SK-N-SH treated with all-trans-retinoic acid at 6 μM for 48 hours (cell line): Measurements from ENCODE around the gene ABCA3.

Source experiments
- ATAC-seq: fragments of 200-7000 bp; cut with Tn5 transposase; 3 replicates; pipeline ENCODE4 v1.9.1; 2020; ENCODE audit warnings: mild to moderate bottlenecking, moderate library complexity
- ARNTL ChIP-seq: fragments of 450-650 bp; formaldehyde crosslinking; IDR thresholded peaks from 2 replicates; pipeline ENCODE4 v1.5.0; 2020; ENCODE audit warnings: low read depth, mild to moderate bottlenecking, moderate library complexity, borderline replicate concordance
- BACH2 ChIP-seq: fragments of 250-450 bp; sonication (Bioruptor Pico); IDR thresholded peaks from 2 replicates; pipeline ENCODE4 v1.9.0; 2021; ENCODE audit warnings: mild to moderate bottlenecking, borderline replicate concordance
- CREB5 ChIP-seq: fragments of 250-450 bp; sonication (Bioruptor Pico); IDR thresholded peaks from 2 replicates; pipeline ENCODE4 v1.5.1; 2020; ENCODE audit warnings: low read depth, mild to moderate bottlenecking, moderate library complexity
- CSDC2 ChIP-seq: fragments of 250-450 bp; sonication (Bioruptor Pico); IDR thresholded peaks from 2 replicates; pipeline ENCODE4 v1.5.0; 2020; ENCODE audit warnings: mild to moderate bottlenecking, moderate library complexity
- ESRRG ChIP-seq: fragments of 250-450 bp; sonication (Bioruptor Pico); IDR thresholded peaks from 2 replicates; pipeline ENCODE4 v1.6.1; 2021; ENCODE audit warnings: mild to moderate bottlenecking
- GLIS3 ChIP-seq: fragments of 250-450 bp; sonication (Bioruptor Pico); IDR thresholded peaks from 2 replicates; pipeline ENCODE4 v1.5.0; 2020; ENCODE audit warnings: mild to moderate bottlenecking, moderate library complexity
- ISL1 ChIP-seq: fragments of 250-450 bp; sonication (Bioruptor Pico); IDR thresholded peaks from 2 replicates; pipeline ENCODE4 v2.1.2; 2022; ENCODE audit warnings: mild to moderate bottlenecking, moderate library complexity
- OSR1 ChIP-seq: fragments of 250-450 bp; sonication (Bioruptor Pico); IDR thresholded peaks from 2 replicates; pipeline ENCODE4 v1.8.0; 2022; ENCODE audit warnings: moderate library complexity, mild to moderate bottlenecking, inconsistent platforms
- POU6F1 ChIP-seq: fragments of 250-450 bp; sonication (Bioruptor Pico); IDR thresholded peaks from 2 replicates; pipeline ENCODE4 v1.8.0; 2021; ENCODE audit warnings: low read depth, mild to moderate bottlenecking, moderate library complexity, borderline replicate concordance
- PPARA ChIP-seq: fragments of 250-450 bp; sonication (Bioruptor Pico); IDR thresholded peaks from 2 replicates; pipeline ENCODE4 v1.5.0; 2020; ENCODE audit warnings: mild to moderate bottlenecking, borderline replicate concordance
- RARB ChIP-seq: fragments of 250-450 bp; sonication (Bioruptor Pico); IDR thresholded peaks from 2 replicates; pipeline ENCODE4 v1.8.0; 2021; ENCODE audit warnings: mild to moderate bottlenecking, moderate library complexity
- SNAI2 ChIP-seq: fragments of 250-450 bp; sonication (Bioruptor Pico); IDR thresholded peaks from 2 replicates; pipeline ENCODE4 v1.5.0; 2020; ENCODE audit warnings: mild to moderate bottlenecking, moderate library complexity
- TCF4 ChIP-seq: fragments of 250-450 bp; sonication (Bioruptor Pico); IDR thresholded peaks from 2 replicates; pipeline ENCODE4 v1.8.0; 2021; ENCODE audit warnings: mild to moderate bottlenecking, moderate library complexity, borderline replicate concordance
- TOX ChIP-seq: fragments of 250-450 bp; sonication (Bioruptor Pico); IDR thresholded peaks from 2 replicates; pipeline ENCODE4 v1.8.0; 2021; ENCODE audit warnings: mild to moderate bottlenecking, moderate library complexity, borderline replicate concordance
- ZC3H10 ChIP-seq: fragments of 250-450 bp; sonication (Bioruptor Pico); IDR thresholded peaks from 2 replicates; pipeline ENCODE4 v1.5.1; 2021; ENCODE audit warnings: mild to moderate bottlenecking, moderate library complexity
- ZFP3 ChIP-seq: fragments of 250-450 bp; sonication (Bioruptor Pico); IDR thresholded peaks from 2 replicates; pipeline ENCODE4 v1.5.0; 2020; ENCODE audit warnings: mild to moderate bottlenecking, moderate library complexity
- ZFP30 ChIP-seq: fragments of 450-650 bp; formaldehyde crosslinking; IDR thresholded peaks from 2 replicates; pipeline ENCODE4 v1.5.0; 2022; ENCODE audit warnings: mild to moderate bottlenecking, moderate library complexity
- ZNF565 ChIP-seq: fragments of 450-650 bp; formaldehyde crosslinking; conservative IDR thresholded peaks from 2 replicates; pipeline ENCODE4 v1.5.0; 2020; ENCODE audit warnings: low read depth, mild to moderate bottlenecking, moderate library complexity
- ZNF8 ChIP-seq: fragments of 450-650 bp; formaldehyde crosslinking; IDR thresholded peaks from 2 replicates; pipeline ENCODE4 v1.5.0; 2020; ENCODE audit warnings: mild to moderate bottlenecking, moderate library complexity
- TF ChIP-seq, protein P1 (sequence below): fragments of 250-450 bp; sonication (Bioruptor Pico); IDR thresholded peaks from 2 replicates; pipeline ENCODE4 v1.5.0; 2020; ENCODE audit warnings: mild to moderate bottlenecking, moderate library complexity
- TF ChIP-seq, protein P2 (sequence below): fragments of 250-450 bp; sonication (Bioruptor Pico); IDR thresholded peaks from 2 replicates; pipeline ENCODE4 v1.5.1; 2021; ENCODE audit warnings: mild to moderate bottlenecking, moderate library complexity

Gene ABCA3

DNA sequence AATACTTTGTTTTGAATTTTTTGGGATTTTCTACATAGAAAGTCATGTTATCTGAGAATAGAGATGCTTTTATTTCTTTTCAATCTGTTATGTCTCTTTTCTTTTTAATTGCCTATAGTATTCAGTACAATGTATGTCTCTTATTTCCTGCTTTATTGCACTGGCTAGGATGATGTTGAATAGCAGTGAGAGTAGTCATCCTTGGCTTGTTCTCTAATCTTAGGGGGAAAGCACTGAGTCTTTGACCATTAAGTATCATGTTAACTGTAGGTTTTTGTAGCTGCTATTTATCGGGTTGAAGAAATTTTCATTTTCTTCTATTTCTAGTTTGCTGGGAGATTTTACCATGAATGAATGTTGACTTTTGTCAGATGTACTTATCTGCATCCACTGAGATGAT lies 10.0 kb upstream of the ABCA3 start:
- no peak for TF ChIP-seq CSDC2 (CRISPR knock-in tag)
- TF ChIP-seq GLIS3 (CRISPR knock-in tag): no peak
- TF ChIP-seq PPARA (CRISPR knock-in tag): no peak
- no peak for TF ChIP-seq ZC3H10 (CRISPR knock-in tag)
- no peak for TF ChIP-seq OSR1 (CRISPR knock-in tag)
- no peak for TF ChIP-seq POU6F1 (CRISPR knock-in tag)
- TF ChIP-seq BACH2 (CRISPR knock-in tag): no peak
- TF ChIP-seq ZNF565: no peak
- no peak for TF ChIP-seq ZFP30 (CRISPR knock-in tag)
- no peak for TF ChIP-seq ISL1 (CRISPR knock-in tag)
- no peak for TF ChIP-seq ZNF8 (CRISPR knock-in tag)
- no peak for TF ChIP-seq ARNTL (CRISPR knock-in tag)
- TF ChIP-seq, protein P1, sequence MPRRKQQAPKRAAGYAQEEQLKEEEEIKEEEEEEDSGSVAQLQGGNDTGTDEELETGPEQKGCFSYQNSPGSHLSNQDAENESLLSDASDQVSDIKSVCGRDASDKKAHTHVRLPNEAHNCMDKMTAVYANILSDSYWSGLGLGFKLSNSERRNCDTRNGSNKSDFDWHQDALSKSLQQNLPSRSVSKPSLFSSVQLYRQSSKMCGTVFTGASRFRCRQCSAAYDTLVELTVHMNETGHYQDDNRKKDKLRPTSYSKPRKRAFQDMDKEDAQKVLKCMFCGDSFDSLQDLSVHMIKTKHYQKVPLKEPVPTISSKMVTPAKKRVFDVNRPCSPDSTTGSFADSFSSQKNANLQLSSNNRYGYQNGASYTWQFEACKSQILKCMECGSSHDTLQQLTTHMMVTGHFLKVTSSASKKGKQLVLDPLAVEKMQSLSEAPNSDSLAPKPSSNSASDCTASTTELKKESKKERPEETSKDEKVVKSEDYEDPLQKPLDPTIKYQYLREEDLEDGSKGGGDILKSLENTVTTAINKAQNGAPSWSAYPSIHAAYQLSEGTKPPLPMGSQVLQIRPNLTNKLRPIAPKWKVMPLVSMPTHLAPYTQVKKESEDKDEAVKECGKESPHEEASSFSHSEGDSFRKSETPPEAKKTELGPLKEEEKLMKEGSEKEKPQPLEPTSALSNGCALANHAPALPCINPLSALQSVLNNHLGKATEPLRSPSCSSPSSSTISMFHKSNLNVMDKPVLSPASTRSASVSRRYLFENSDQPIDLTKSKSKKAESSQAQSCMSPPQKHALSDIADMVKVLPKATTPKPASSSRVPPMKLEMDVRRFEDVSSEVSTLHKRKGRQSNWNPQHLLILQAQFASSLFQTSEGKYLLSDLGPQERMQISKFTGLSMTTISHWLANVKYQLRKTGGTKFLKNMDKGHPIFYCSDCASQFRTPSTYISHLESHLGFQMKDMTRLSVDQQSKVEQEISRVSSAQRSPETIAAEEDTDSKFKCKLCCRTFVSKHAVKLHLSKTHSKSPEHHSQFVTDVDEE: no peak
- TF ChIP-seq, protein P2, sequence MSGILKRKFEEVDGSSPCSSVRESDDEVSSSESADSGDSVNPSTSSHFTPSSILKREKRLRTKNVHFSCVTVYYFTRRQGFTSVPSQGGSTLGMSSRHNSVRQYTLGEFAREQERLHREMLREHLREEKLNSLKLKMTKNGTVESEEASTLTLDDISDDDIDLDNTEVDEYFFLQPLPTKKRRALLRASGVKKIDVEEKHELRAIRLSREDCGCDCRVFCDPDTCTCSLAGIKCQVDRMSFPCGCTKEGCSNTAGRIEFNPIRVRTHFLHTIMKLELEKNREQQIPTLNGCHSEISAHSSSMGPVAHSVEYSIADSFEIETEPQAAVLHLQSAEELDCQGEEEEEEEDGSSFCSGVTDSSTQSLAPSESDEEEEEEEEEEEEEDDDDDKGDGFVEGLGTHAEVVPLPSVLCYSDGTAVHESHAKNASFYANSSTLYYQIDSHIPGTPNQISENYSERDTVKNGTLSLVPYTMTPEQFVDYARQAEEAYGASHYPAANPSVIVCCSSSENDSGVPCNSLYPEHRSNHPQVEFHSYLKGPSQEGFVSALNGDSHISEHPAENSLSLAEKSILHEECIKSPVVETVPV (CRISPR knock-in tag): no peak
- no peak for TF ChIP-seq TOX (CRISPR knock-in tag)
- no peak for TF ChIP-seq ESRRG (CRISPR knock-in tag)

GRCh38 chr16:2343211-2343610 lies 2.7 kb upstream of the ABCA3 start:
- no peak for ATAC-seq
- TF ChIP-seq CREB5 (no peak), ZNF565 (no peak), SNAI2 (CRISPR knock-in tag) (no peak), RARB (CRISPR knock-in tag) (no peak), ZFP3 (CRISPR knock-in tag) (no peak), BACH2 (CRISPR knock-in tag) (no peak), ESRRG (CRISPR knock-in tag) (no peak), ARNTL (CRISPR knock-in tag) (no peak), ZNF8 (CRISPR knock-in tag) (no peak), TCF4 (no peak), PPARA (CRISPR knock-in tag) (no peak), TOX (CRISPR knock-in tag) (no peak)
- TF ChIP-seq, protein P1: no peak
- TF ChIP-seq, protein P2 (CRISPR knock-in tag): no peak

More for the DNA sequence above, 10.0 kb upstream of the ABCA3 start:
- no peak for ATAC-seq
